ENCODE measurements around the gene CTRL.
"Not testable (repeated sequence)": the region's sequence is repeated elsewhere in the genome, so short reads cannot be mapped to it uniquely, and the experiment has no call there.

The CTRL gene

GRCh38 chr16:67931712-67932461 lies at the start of gene CTRL:
TSS of gene CTRL (minus strand) at chr16:67931862. CDS start at chr16:67931852, 10 bp downstream.
- DNase-seq (ENCODE audit: low read depth) = no peak

- no peak for DNase-seq (ENCODE audit: low read depth)
Observed at GRCh38 chr16:67979955-67980678, 48.5 kb upstream of the CTRL start, which contains the start of gene DPEP3. TSS of gene DPEP3 (minus strand) at chr16:67980499. CDS start at chr16:67980380, 119 bp downstream.

GRCh38 chr16:67977469-67978227 lies 46.0 kb upstream of the CTRL start:
- DNase-seq (ENCODE audit: low read depth) = no peak

- no peak for DNase-seq (ENCODE audit: low read depth)
Observed at GRCh38 chr16:67977005-67977404, 45.3 kb upstream of the CTRL start.

GRCh38 chr16:67976205-67976604 lies 44.5 kb upstream of the CTRL start:
- no peak for DNase-seq (ENCODE audit: low read depth)

GRCh38 chr16:67975321-67976105 lies 43.9 kb upstream of the CTRL start:
- no peak for DNase-seq (ENCODE audit: low read depth)

GRCh38 chr16:67972285-67972684 lies 40.6 kb upstream of the CTRL start:
- DNase-seq (ENCODE audit: low read depth) = not testable (repeated sequence)

- DNase-seq (ENCODE audit: low read depth) = no peak
Observed at GRCh38 chr16:67971111-67971510, 39.4 kb upstream of the CTRL start.

GRCh38 chr16:67969254-67970039 lies 37.8 kb upstream of the CTRL start:
- no peak for DNase-seq (ENCODE audit: low read depth)

- DNase-seq (ENCODE audit: low read depth) = peak; percentile 76
Observed at GRCh38 chr16:67968400-67969253, 37.0 kb upstream of the CTRL start, which contains the start of gene SLC12A4. TSS of gene SLC12A4 (minus strand) at chr16:67968637. CDS start at chr16:67968553, 84 bp downstream.

GRCh38 chr16:67967958-67968399 lies 36.3 kb upstream of the CTRL start:
- DNase-seq (ENCODE audit: low read depth) = no peak

- DNase-seq (ENCODE audit: low read depth) = no peak
Observed at GRCh38 chr16:67967183-67967957, 35.7 kb upstream of the CTRL start.

- DNase-seq (ENCODE audit: low read depth) = no peak
Observed at GRCh38 chr16:67966549-67967182, 35.0 kb upstream of the CTRL start.

- no peak for DNase-seq (ENCODE audit: low read depth)
Observed at GRCh38 chr16:67965668-67966548, 34.2 kb upstream of the CTRL start.

GRCh38 chr16:67964477-67965131 lies 32.9 kb upstream of the CTRL start:
- DNase-seq (ENCODE audit: low read depth) = no peak

GRCh38 chr16:67963662-67964321 lies 32.1 kb upstream of the CTRL start:
- DNase-seq (ENCODE audit: low read depth) = no peak

All from activated gamma-delta T cell treated with anti-CD3 and anti-CD28 coated beads, Interleukin-2, amount 50 U/mL, for 16 hours (primary cell).